Endodermal cell (in vitro differentiated cells): Measurements from ENCODE around the gene CCNA1. TPM values are rescaled to one million over a fixed set of nuclear protein-coding genes. Genes with fewer than 3 reads are reported as not detected.

ENCODE experiments used
- DNase-seq: peaks from one replicate; pipeline ENCODE4 v3.0.0-alpha.2; 2017
- H3K27ac ChIP-seq: 2 replicates; pipeline ENCODE4 v1.5.1; 2013; ENCODE audit warnings: mild to moderate bottlenecking, low read depth, low read length, moderate library complexity
- H3K27me3 ChIP-seq: 2 replicates; pipeline ENCODE4 v1.6.1; 2013; ENCODE audit warnings: mild to moderate bottlenecking, low read length, moderate library complexity; ENCODE audit not compliant: insufficient read depth, control insufficient read depth, poor library complexity, severe bottlenecking
- H3K36me3 ChIP-seq: 2 replicates; pipeline ENCODE4 v1.7.0; 2013; ENCODE audit warnings: mild to moderate bottlenecking, low read length, moderate library complexity; ENCODE audit not compliant: control insufficient read depth, insufficient read depth
- H3K4me1 ChIP-seq: one replicate; pipeline ENCODE4 v1.7.0; 2013; ENCODE audit warnings: low read length; ENCODE audit not compliant: control insufficient read depth, insufficient read depth
- H3K4me3 ChIP-seq: 2 replicates; pipeline ENCODE4 v1.5.1; 2013; ENCODE audit warnings: mild to moderate bottlenecking, low read length, moderate library complexity
- H3K9ac ChIP-seq: 2 replicates; pipeline ENCODE4 v1.6.1; 2013; ENCODE audit warnings: mild to moderate bottlenecking, low read length, moderate library complexity; ENCODE audit not compliant: poor library complexity, severe bottlenecking; ENCODE audit errors: extremely low read depth
- H3K9me3 ChIP-seq: 2 replicates; pipeline ENCODE4 v1.6.1; 2013; ENCODE audit warnings: mild to moderate bottlenecking, low read length, moderate library complexity; ENCODE audit not compliant: control insufficient read depth
- H3K27ac Mint-ChIP-seq: 2 replicates; pipeline ENCODE4 v1.8.0; 2020; ENCODE audit warnings: mixed read lengths
- H3K27me3 Mint-ChIP-seq: 2 replicates; pipeline ENCODE4 v1.8.0; 2021; ENCODE audit warnings: mild to moderate bottlenecking, mixed read lengths; ENCODE audit not compliant: insufficient read depth
- H3K36me3 Mint-ChIP-seq: 2 replicates; pipeline ENCODE4 v1.8.0; 2020; ENCODE audit warnings: low read depth, mixed read lengths
- H3K4me1 Mint-ChIP-seq: 2 replicates; pipeline ENCODE4 v1.8.0; 2020; ENCODE audit warnings: mixed read lengths
- H3K4me3 Mint-ChIP-seq: 2 replicates; pipeline ENCODE4 v1.8.0; 2020; ENCODE audit warnings: mild to moderate bottlenecking, moderate library complexity, mixed read lengths
- H3K9me3 Mint-ChIP-seq: 2 replicates; pipeline ENCODE4 v1.8.0; 2020; ENCODE audit warnings: mild to moderate bottlenecking, mixed read lengths
- CTCF ChIP-seq: fragments of 200-600 bp; sonication (generic); conservative IDR thresholded peaks from 2 replicates; pipeline ENCODE4 v1.5.0; 2021; ENCODE audit warnings: antibody characterized with exemption, mild to moderate bottlenecking
- WGBS, 2 experiments: methylation state at CpG; one replicate each; pipeline versions ENCODE4 v1.1.5 to v1.1.7; 2013; ENCODE audit warnings: missing lambda C conversion rate in 2 of 2, mixed read lengths in 1 of 2; ENCODE audit not compliant: insufficient coverage in 1 of 2, insufficient read length in 1 of 2; 5-methylcytosine and 5-hydroxymethylcytosine counted together
- long read RNA-seq, 4 experiments: library from polyadenylated mRNA in 2 of 4; library from RNA in 1 of 4; library from capped mRNA in 1 of 4; stranded (forward) in 3 of 4; unstranded in 1 of 4; transcript quantifications; one replicate each; pipeline ENCODE4 v2.0.0, GENCODE V29; 2020 to 2021; ENCODE audit warnings: inconsistent platforms in 1 of 4
- polyA plus RNA-seq, 2 experiments: library from polyadenylated mRNA; stranded (reverse); fragments of 50-300 nt; gene quantifications; one replicate each; pipeline ENCODE4 v1.2.3, GENCODE V29; 2013
- total RNA-seq, 2 donors: library from RNA; stranded (reverse); fragmentation: NEBNext Ultra II Directional in 1 of 2; extraction: Animal tissue kit (Norgen Biotek cat#: 25700) in 1 of 2; gene quantifications; 2 replicates in 1 of 2; 3 replicates in 1 of 2; pipeline ENCODE4 v1.2.1, GENCODE V29; 2021

The CCNA1 gene
- under 1 TPM in 1 of 2 donors, not detected in 1; 0.31 TPM for total RNA-seq
- polyA plus RNA-seq (2013, experiment 1 of 2) = 1.6 TPM
- polyA plus RNA-seq (2013, experiment 2 of 2) = 1.6 TPM
- long read RNA-seq, experiment 1 = 0 reads
- long read RNA-seq, experiment 2 = 0 reads
- long read RNA-seq, experiment 3, partial matches to known transcripts = 0 of 1 reads
- long read RNA-seq, experiment 3, other reads (novel, unspliced or antisense) = 0 of 1 reads
- long read RNA-seq, experiment 4 = 0 reads

- H3K27me3 ChIP-seq = peaks cover 67% of the 10 kb centered on the region
- DNase-seq = peak; percentile 93
- H3K27me3 Mint-ChIP-seq = peaks cover 81% of the 10 kb centered on the region
- H3K9me3 ChIP-seq = no peaks in the 10 kb centered on the region
- no peaks in the 10 kb centered on the region for H3K4me1 ChIP-seq
- WGBS, 2 experiments = 0 to 1% methylated on average over 12 to 40 of the region's 46 CpGs
- peaks cover 16% of the 10 kb centered on the region for H3K4me1 Mint-ChIP-seq
- no peak within 1 kb of the TSS for H3K27ac ChIP-seq
- H3K27ac Mint-ChIP-seq = no peak within 1 kb of the TSS
- no peaks in the 10 kb centered on the region for H3K9me3 Mint-ChIP-seq
- no peaks in the 10 kb centered on the region for H3K36me3 Mint-ChIP-seq
- no peaks in the 10 kb centered on the region for H3K36me3 ChIP-seq
- peak within 1 kb of the TSS; percentile 48 for H3K4me3 Mint-ChIP-seq
- TF ChIP-seq CTCF = no peak
- no peak within 1 kb of the TSS for H3K9ac ChIP-seq
- peak within 1 kb of the TSS; percentile 74 for H3K4me3 ChIP-seq
Observed at GRCh38 chr13:36432106-36432544, at the start of gene CCNA1. Gene CCNA1, plus strand, starts transcription at chr13:36432495. Its CDS starts 562 bp downstream, at chr13:36433057.

- H3K4me1 ChIP-seq = no peaks in the 10 kb centered on the region
- no peak overlapping the region for H3K9ac ChIP-seq
- H3K4me3 Mint-ChIP-seq = no peak overlapping the region
- no peaks in the 10 kb centered on the region for H3K36me3 ChIP-seq
- no peak for TF ChIP-seq CTCF
- H3K27ac Mint-ChIP-seq = no peak overlapping the region
- no peak overlapping the region for H3K27ac ChIP-seq
- H3K27me3 ChIP-seq = no peaks in the 10 kb centered on the region
- no peaks in the 10 kb centered on the region for H3K36me3 Mint-ChIP-seq
- peaks cover 7% of the 10 kb centered on the region for H3K9me3 Mint-ChIP-seq
- H3K27me3 Mint-ChIP-seq = no peaks in the 10 kb centered on the region
- WGBS, 2 experiments = 84 to 100% methylated on average over 1 of the region's 1 CpG
- DNase-seq = no peak
- peaks cover 10% of the 10 kb centered on the region for H3K9me3 ChIP-seq
- H3K4me1 Mint-ChIP-seq = no peaks in the 10 kb centered on the region
- no peak overlapping the region for H3K4me3 ChIP-seq
Observed at GRCh38 chr13:36385489-36385888, 46.8 kb upstream of the CCNA1 start.

GRCh38 chr13:36395280-36395679 lies 37.0 kb upstream of the CCNA1 start:
- Histone ChIP-seq H3K27me3 (no peaks in the 10 kb centered on the region), H3K27ac (no peak overlapping the region), H3K4me1 (no peaks in the 10 kb centered on the region), H3K9me3 (peaks cover 5% of the 10 kb centered on the region), H3K4me3 (no peak overlapping the region), H3K9ac (no peak overlapping the region), H3K36me3 (no peaks in the 10 kb centered on the region)
- 86 to 88% methylated on average over 2 of the region's 2 CpGs for WGBS, 2 experiments
- H3K9me3 Mint-ChIP-seq = peaks cover 8% of the 10 kb centered on the region
- peak; percentile 62 for TF ChIP-seq CTCF
- H3K4me1 Mint-ChIP-seq = no peaks in the 10 kb centered on the region
- H3K27ac Mint-ChIP-seq = no peak overlapping the region
- DNase-seq = no peak
- peaks cover 2% of the 10 kb centered on the region for H3K27me3 Mint-ChIP-seq
- H3K4me3 Mint-ChIP-seq = no peak overlapping the region
- H3K36me3 Mint-ChIP-seq = no peaks in the 10 kb centered on the region
